HepG2 (cell line): ENCODE measurements around the gene GFRA1. TPM values are rescaled to one million over a fixed set of nuclear protein-coding genes. Genes with fewer than 3 reads are reported as not detected.

Experiments
- ATAC-seq: fragments of 200-7000 bp; cut with Tn5 transposase; 3 replicates; pipeline ENCODE4 v1.9.1; 2020; ENCODE audit warnings: mild to moderate bottlenecking, moderate library complexity
- BruUV-seq: library from RNA; stranded (reverse); fragments of 400-500 nt; replicated peaks from 2 replicates; lab custom pipeline; 2021; lab: Mats Ljungman, UMichigan
- CTCF ChIA-PET: fragments of 300-600 bp; formaldehyde crosslinking; extraction: SDS; loops from one replicate; lab custom pipeline; 2021; ENCODE audit warnings: low total read pairs, inconsistent platforms, low intra/inter-chr PET ratio; lab: Yijun Ruan, JAX
- POLR2A ChIA-PET: fragments of 350-600 bp; sonication (Branson Sonifier 250); formaldehyde crosslinking; loops from one replicate; lab custom pipeline; 2020; ENCODE audit warnings: antibody characterized with exemption, inconsistent platforms; lab: Yijun Ruan, JAX
- DNase-seq: peaks from one replicate; pipeline ENCODE4 v3.0.0-alpha.2; 2015; ENCODE audit warnings: low spot score
- FAIRE-seq: peaks from 3 replicates; lab custom pipeline; 2011; peaks lifted over from hg19 to GRCh38; lab: Jason Lieb, UNC
- H2AFZ ChIP-seq: one replicate; pipeline ENCODE4 v1.6.1; 2011; ENCODE audit warnings: low read length, inconsistent platforms
- H3K27ac ChIP-seq: fragments of 300-600 bp; 3 replicates; pipeline ENCODE4 v1.8.0; 2011; ENCODE audit warnings: mixed run types, mild to moderate bottlenecking, mixed read lengths, low read length, inconsistent platforms; ENCODE audit not compliant: insufficient read depth; ENCODE audit errors: extremely low read length
- H3K27me3 ChIP-seq, 2 experiments: fragments of 200-600 bp in 1 of 2; 2 replicates in 1 of 2; 3 replicates in 1 of 2; pipeline versions ENCODE4 v1.6.0 to v1.8.0; 2011; ENCODE audit warnings: low read length in 2 of 2, mild to moderate bottlenecking in 2 of 2, moderate library complexity in 2 of 2, inconsistent platforms in 1 of 2; ENCODE audit not compliant: insufficient read depth in 2 of 2, control insufficient read depth in 1 of 2
- H3K36me3 ChIP-seq, 2 experiments: fragments of 200-600 bp in 1 of 2; replicated peaks in 1 of 2; 2 replicates in 1 of 2; 3 replicates in 1 of 2; pipeline versions ENCODE4 v1.5.1 to v1.8.0; 2011; ENCODE audit warnings: low read length in 2 of 2, inconsistent platforms in 1 of 2; ENCODE audit not compliant: insufficient read depth in 2 of 2, control insufficient read depth in 1 of 2
- H3K4me1 ChIP-seq: 2 replicates; pipeline ENCODE4 v1.5.1; 2012; ENCODE audit warnings: low read length, inconsistent platforms; ENCODE audit not compliant: insufficient read depth
- H3K4me2 ChIP-seq: 2 replicates; pipeline ENCODE4 v1.6.0; 2011; ENCODE audit warnings: low read depth, low read length, inconsistent platforms
- H3K4me3 ChIP-seq, 3 experiments: fragments of 200-600 bp in 1 of 3; sonication (generic), shearing (Covaris generic) in 1 of 3; replicated peaks in 1 of 3; 2 replicates each; pipeline ENCODE4 v1.5.1; 2011 to 2016; ENCODE audit warnings: low read length in 3 of 3, inconsistent platforms in 2 of 3, low read depth in 2 of 3, mild to moderate bottlenecking in 2 of 3, control low read depth in 1 of 3, mixed read lengths in 1 of 3; ENCODE audit not compliant: insufficient read depth in 1 of 3
- H3K79me2 ChIP-seq: one replicate; pipeline ENCODE4 v1.6.1; 2011; ENCODE audit warnings: low read length, inconsistent platforms; ENCODE audit not compliant: insufficient read depth
- H3K9ac ChIP-seq: 2 replicates; pipeline ENCODE4 v1.6.0; 2011; ENCODE audit warnings: mild to moderate bottlenecking, low read depth, low read length, inconsistent platforms; ENCODE audit not compliant: insufficient read depth
- H3K9me3 ChIP-seq: 2 replicates; pipeline ENCODE4 v1.5.1; 2012; ENCODE audit warnings: mild to moderate bottlenecking, low read length
- H4K20me1 ChIP-seq: 2 replicates; pipeline ENCODE4 v1.6.0; 2011; ENCODE audit warnings: inconsistent platforms, mild to moderate bottlenecking, low read length, moderate library complexity; ENCODE audit not compliant: insufficient read depth
- DDIT3 ChIP-seq: sonication (generic); formaldehyde crosslinking; IDR thresholded peaks from 2 replicates; pipeline ENCODE4 v1.4.0; 2020; ENCODE audit warnings: mild to moderate bottlenecking, missing genetic modification reagents
- HBP1 ChIP-seq: IDR thresholded peaks from 2 replicates; pipeline ENCODE4 v1.6.1; 2016; ENCODE audit warnings: low read depth, control low read depth
- HNRNPH1 ChIP-seq: fragments of 200-400 bp; formaldehyde crosslinking; optimal IDR thresholded peaks from 2 replicates; pipeline ENCODE3; 2017; ENCODE audit warnings: mild to moderate bottlenecking, low read depth, low read length
- KLF6 ChIP-seq: IDR thresholded peaks from 2 replicates; pipeline ENCODE4 v1.8.0; 2016; ENCODE audit warnings: missing biosample characterization, missing genetic modification reagents
- MXD3 ChIP-seq: IDR thresholded peaks from 2 replicates; pipeline ENCODE4 v1.6.1; 2016; ENCODE audit warnings: mild to moderate bottlenecking, missing biosample characterization, missing genetic modification reagents
- SALL2 ChIP-seq: sonication (generic); formaldehyde crosslinking; IDR thresholded peaks from 2 replicates; pipeline ENCODE4 v1.8.1; 2023; ENCODE audit warnings: mild to moderate bottlenecking, missing genetic modification reagents, inconsistent platforms
- SATB2 ChIP-seq: sonication (generic); formaldehyde crosslinking; IDR thresholded peaks from 2 replicates; pipeline ENCODE4 v1.5.0; 2020; ENCODE audit warnings: missing genetic modification reagents
- SP1 ChIP-seq, 2 experiments: fragments of 450-650 bp in 1 of 2; sonication (generic) in 1 of 2; formaldehyde crosslinking in 1 of 2; IDR thresholded peaks; 2 replicates each; pipeline versions ENCODE4 v1.4.0 to v1.6.1; 2016 to 2020; ENCODE audit warnings: missing genetic modification reagents in 1 of 2
- ZNF10 ChIP-seq: sonication (generic); formaldehyde crosslinking; IDR thresholded peaks from 2 replicates; pipeline ENCODE4 v1.4.0; 2020; ENCODE audit warnings: mild to moderate bottlenecking, low read depth, missing genetic modification reagents, borderline replicate concordance
- ZNF143 ChIP-seq: sonication (generic); formaldehyde crosslinking; IDR thresholded peaks from 2 replicates; pipeline ENCODE4 v1.4.0; 2020; ENCODE audit warnings: missing genetic modification reagents
- ZNF430 ChIP-seq: sonication (generic); formaldehyde crosslinking; IDR thresholded peaks from 2 replicates; pipeline ENCODE4 v1.9.0; 2021; ENCODE audit warnings: mild to moderate bottlenecking, missing genetic modification reagents
- ZNF512 ChIP-seq: sonication (generic); formaldehyde crosslinking; IDR thresholded peaks from 2 replicates; pipeline ENCODE4 v1.4.0; 2020; ENCODE audit warnings: mild to moderate bottlenecking, missing genetic modification reagents
- ZNF543 ChIP-seq: sonication (generic); formaldehyde crosslinking; IDR thresholded peaks from 2 replicates; pipeline ENCODE4 v1.4.0; 2020; ENCODE audit warnings: mild to moderate bottlenecking, missing genetic modification reagents
- WGBS: methylation state at CpG from one replicate; pipeline ENCODE4 v1.1.6; 2017; ENCODE audit warnings: low lambda C conversion rate; 5-methylcytosine and 5-hydroxymethylcytosine counted together
- in situ Hi-C: cut with HindIII; loops from 2 replicates; pipeline ENCODE4 v1.10.0; 2017; ENCODE audit warnings: low pct_unique_long_range_greater_than_20kb; ENCODE audit not compliant: extremely low pct_ligation_motif_present
- intact Hi-C: fragments of 100-400 bp; cut with micrococcal nuclease; formaldehyde crosslinking; loops from one replicate; pipeline ENCODE4 v1.10.0; 2022; ENCODE audit not compliant: unreplicated experiment
- polyA plus RNA-seq, 8 experiments: library from polyadenylated mRNA; depleted of rRNA in 3 of 8; stranded (reverse) in 7 of 8; unstranded in 1 of 8; fragments of >200 nt; fragmentation: Illumina TruSeq in 4 of 8; extraction: Trizol in 4 of 8; gene quantifications; 2 replicates each; pipeline versions ENCODE4 v1.2.1 to v1.2.3, GENCODE V29; 2011 to 2016; ENCODE audit warnings: low read depth in 4 of 8, missing spikeins in 1 of 8, mixed read lengths in 1 of 8; ENCODE audit not compliant: insufficient read depth in 1 of 8
- total RNA-seq, 5 experiments: library from RNA; depleted of rRNA; stranded (reverse); fragments of >200 nt; fragmentation: Illumina TruSeq; extraction: Trizol; gene quantifications; 2 replicates each; pipeline ENCODE4 v1.2.3, GENCODE V29; 2016; ENCODE audit warnings: low read depth in 1 of 5

Gene GFRA1
- total and polyA plus RNA-seq, 2 of the 13 experiments (the other 11 are each of a cell fraction or from before 2014, with no cell fraction given), result not detected

- DNase-seq (no peak), FAIRE-seq (no peak), ATAC-seq (no peak)
- in situ Hi-C loops (no loop called here), intact Hi-C loops (no loop called here)
- Histone ChIP-seq H3K27ac (no peak overlapping the region), H3K4me2 (no peak overlapping the region), H3K4me1 (no peaks in the 10 kb centered on the region), H3K36me3 (no peaks in the 10 kb centered on the region), H3K27me3 (no peaks in the 10 kb centered on the region), H3K9me3 (no peaks in the 10 kb centered on the region), H3K9ac (no peak overlapping the region), H4K20me1 (no peaks in the 10 kb centered on the region), H3K79me2 (no peaks in the 10 kb centered on the region), H2AFZ (no peak overlapping the region)
- WGBS, result 100% methylated on average over 1 of the region's 2 CpGs
- CTCF ChIA-PET, result no interaction called here
- POLR2A ChIA-PET, result no interaction called here
- no TSS peak for BruUV-seq
- TF ChIP-seq KLF6 (CRISPR knock-in tag), result no peak
- TF ChIP-seq, all 625 proteins: peak for 0
- no peak overlapping the region for H3K4me3 ChIP-seq
Measured at GRCh38 chr10:116182426-116182825, 90.6 kb downstream of the GFRA1 start.

- no peak overlapping the region for H3K9ac ChIP-seq
- H3K27ac ChIP-seq, result no peak overlapping the region
- no peak for ATAC-seq
- WGBS, result 13% methylated on average over 9 of the region's 9 CpGs
- ChIA-PET CTCF (no interaction called here), POLR2A (no interaction called here)
- TF ChIP-seq DDIT3, result no peak
- TF ChIP-seq ZNF430 (CRISPR knock-in tag), result no peak
- TF ChIP-seq SATB2 (CRISPR knock-in tag), result no peak
- no peak for TF ChIP-seq MXD3 (CRISPR knock-in tag)
- no peak for TF ChIP-seq SP1 (IDR thresholded peaks at IDR 0.05)
- no peak for TF ChIP-seq SP1 (CRISPR knock-in tag; IDR thresholded peaks at IDR 0.05)
- no peak for TF ChIP-seq ZNF512 (CRISPR knock-in tag)
- no peak for TF ChIP-seq ZNF143 (CRISPR knock-in tag)
- TF ChIP-seq ZNF543 (CRISPR knock-in tag), result no peak
- no peak for TF ChIP-seq ZNF10 (CRISPR knock-in tag)
- no peak for TF ChIP-seq SALL2 (CRISPR knock-in tag)
- TF ChIP-seq HBP1, result no peak
- TF ChIP-seq HNRNPH1, result no peak
- H3K9me3 ChIP-seq, result no peaks in the 10 kb centered on the region
- H3K4me1 ChIP-seq, result no peaks in the 10 kb centered on the region
- H4K20me1 ChIP-seq, result no peaks in the 10 kb centered on the region
- no peak for DNase-seq
- no peak overlapping the region for H3K4me2 ChIP-seq
- BruUV-seq, result no TSS peak
- FAIRE-seq, result no peak
- no peak overlapping the region for H2AFZ ChIP-seq
- H3K36me3 ChIP-seq, result no peaks in the 10 kb centered on the region
- H3K4me3 ChIP-seq, result no peak overlapping the region
- no peaks in the 10 kb centered on the region for H3K79me2 ChIP-seq
- in situ Hi-C loops (no loop called here), intact Hi-C loops (no loop called here)
- H3K27me3 ChIP-seq, result no peaks in the 10 kb centered on the region; a peak in 1 of 5 replicates
Measured at GRCh38 chr10:116178086-116178605, 94.9 kb downstream of the GFRA1 start.
